GM12874 (cell line): ENCODE results near the gene DOK5.

Source experiments
- CTCF ChIP-seq: IDR thresholded peaks from 2 replicates; pipeline ENCODE4 v1.5.1; 2011; ENCODE audit warnings: low read depth, mild to moderate bottlenecking, control low read depth, low read length, moderate library complexity; ENCODE audit not compliant: insufficient read depth

Gene DOK5

GRCh38 chr20:54566031-54566688, 90.8 kb downstream of the DOK5 start:
- TF ChIP-seq CTCF, result no peak

- no peak for TF ChIP-seq CTCF
These were observed 95.2 kb downstream of the DOK5 start for GRCh38 chr20:54570561-54570960.

- TF ChIP-seq CTCF, result no peak
These were observed 97.5 kb downstream of the DOK5 start for GRCh38 chr20:54572665-54573435.

GRCh38 chr20:54573838-54574237, 98.4 kb downstream of the DOK5 start:
- no peak for TF ChIP-seq CTCF

GRCh38 chr20:54576518-54576917, 101.1 kb downstream of the DOK5 start:
- no peak for TF ChIP-seq CTCF

GRCh38 chr20:54577637-54578036, 102.2 kb downstream of the DOK5 start:
- TF ChIP-seq CTCF, result no peak

- no peak for TF ChIP-seq CTCF
These were observed 109.8 kb downstream of the DOK5 start for GRCh38 chr20:54585217-54585616.
